ENCODE results near the gene NELL2. TPM values are rescaled to one million over a fixed set of nuclear protein-coding genes. Genes with fewer than 3 reads are reported as not detected.

NELL2 gene
- total and polyA plus RNA-seq, 2 donors (not counting 1 experiment from before 2014, with no cell fraction given), result 0.17 TPM; not detected in 1

DNA sequence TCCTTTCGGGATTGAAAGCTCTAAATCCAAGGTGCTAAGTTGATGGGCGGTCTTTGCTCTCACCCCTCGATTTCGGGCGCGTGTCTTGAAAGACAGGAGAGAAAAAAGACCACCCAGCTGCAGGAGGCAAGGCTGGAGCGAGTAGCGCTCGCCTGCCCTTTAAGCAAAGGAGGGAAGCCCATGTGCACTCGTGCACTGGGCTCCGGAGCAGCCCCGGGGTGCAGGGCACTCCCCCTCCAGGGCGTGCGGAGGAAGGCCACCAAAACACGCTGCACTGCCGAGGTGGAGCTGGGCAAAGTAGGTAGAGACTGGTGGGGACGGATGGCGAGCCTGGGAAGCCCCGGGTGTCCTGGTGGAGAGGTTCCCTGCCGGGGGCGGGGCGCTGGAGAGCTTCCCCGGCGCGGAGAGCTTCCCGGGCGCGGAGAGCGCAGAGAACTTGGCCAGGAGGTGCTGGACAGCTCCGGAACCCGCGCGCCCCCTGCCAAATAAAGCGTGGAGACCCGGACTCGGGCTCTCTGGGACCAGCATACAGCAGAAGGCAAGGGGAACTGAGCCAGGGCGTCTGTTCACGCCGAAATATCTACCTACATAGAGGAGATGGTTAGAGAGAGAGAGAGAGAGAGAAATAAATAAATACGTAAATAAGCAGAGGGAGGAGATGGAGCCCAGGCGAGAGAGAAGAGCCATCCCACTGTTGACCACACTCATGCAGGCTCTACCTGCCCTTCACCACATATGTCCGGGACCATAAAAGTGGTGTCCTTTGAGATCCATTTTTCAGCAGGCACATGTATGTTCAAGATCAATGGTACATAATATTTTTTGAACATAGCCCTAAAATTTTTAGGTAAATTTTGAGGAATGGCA, 662 bp upstream of the NELL2 start:
- Histone ChIP-seq H3K27me3 (ENCODE audit: control insufficient read depth, insufficient read depth, low read length) (peaks cover 13% of the 10 kb centered on the region), H3K4me2 (ENCODE audit: extremely low read depth, insufficient read depth, low read length) (peak overlapping the region; percentile 87), H4K20me1 (ENCODE audit: control insufficient read depth, extremely low read depth, insufficient read depth, low read length) (no peaks in the 10 kb centered on the region), H3K9ac (ENCODE audit: insufficient read depth, low read length) (no peak overlapping the region), H3K4me1 (ENCODE audit: control insufficient read depth, extremely low read depth, insufficient read depth, low read length) (no peaks in the 10 kb centered on the region), H3K4me3 (replicated peaks in 1 of 4; ENCODE audit: control extremely low read depth in 1 of 4, insufficient read depth in 1 of 4, low read depth in 3 of 4, low read length in 4 of 4) (peak overlapping the region; percentile 26 to 61 (median 40)), H3K27ac (ENCODE audit: insufficient read depth, low read length) (no peak overlapping the region), H3K36me3 (ENCODE audit: control insufficient read depth, insufficient read depth, low read length) (no peaks in the 10 kb centered on the region), H3K79me2 (ENCODE audit: control insufficient read depth, insufficient read depth, low read length) (no peaks in the 10 kb centered on the region), H2AFZ (ENCODE audit: low read length) (peak overlapping the region; percentile 46), H3K9me3 (ENCODE audit: control insufficient read depth, insufficient read depth, low read depth, low read length) (no peaks in the 10 kb centered on the region)
- peak; percentile 14 to 48 for DNase-seq (ENCODE audit: low read depth in 2 of 2)
- TF ChIP-seq EZH2 (IDR thresholded peaks at IDR 0.05; ENCODE audit: low read length, missing control alignments), result no peak
- TF ChIP-seq, protein P1, sequence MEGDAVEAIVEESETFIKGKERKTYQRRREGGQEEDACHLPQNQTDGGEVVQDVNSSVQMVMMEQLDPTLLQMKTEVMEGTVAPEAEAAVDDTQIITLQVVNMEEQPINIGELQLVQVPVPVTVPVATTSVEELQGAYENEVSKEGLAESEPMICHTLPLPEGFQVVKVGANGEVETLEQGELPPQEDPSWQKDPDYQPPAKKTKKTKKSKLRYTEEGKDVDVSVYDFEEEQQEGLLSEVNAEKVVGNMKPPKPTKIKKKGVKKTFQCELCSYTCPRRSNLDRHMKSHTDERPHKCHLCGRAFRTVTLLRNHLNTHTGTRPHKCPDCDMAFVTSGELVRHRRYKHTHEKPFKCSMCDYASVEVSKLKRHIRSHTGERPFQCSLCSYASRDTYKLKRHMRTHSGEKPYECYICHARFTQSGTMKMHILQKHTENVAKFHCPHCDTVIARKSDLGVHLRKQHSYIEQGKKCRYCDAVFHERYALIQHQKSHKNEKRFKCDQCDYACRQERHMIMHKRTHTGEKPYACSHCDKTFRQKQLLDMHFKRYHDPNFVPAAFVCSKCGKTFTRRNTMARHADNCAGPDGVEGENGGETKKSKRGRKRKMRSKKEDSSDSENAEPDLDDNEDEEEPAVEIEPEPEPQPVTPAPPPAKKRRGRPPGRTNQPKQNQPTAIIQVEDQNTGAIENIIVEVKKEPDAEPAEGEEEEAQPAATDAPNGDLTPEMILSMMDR (conservative IDR thresholded peaks at IDR 0.05 in 1 of 2, IDR thresholded peaks at IDR 0.05 in 1 of 2; ENCODE audit: low read depth in 1 of 2, low read length in 2 of 2), result peak in 1 of 2 donors; percentile 11

GRCh38 chr12:44875417-44875953, 630 bp downstream of the NELL2 start:
- TF ChIP-seq, protein P1 (conservative IDR thresholded peaks at IDR 0.05 in 1 of 2, IDR thresholded peaks at IDR 0.05 in 1 of 2; ENCODE audit: low read depth in 1 of 2, low read length in 2 of 2), result no peak
- TF ChIP-seq EZH2 (IDR thresholded peaks at IDR 0.05; ENCODE audit: low read length, missing control alignments), result peak; percentile 66
- H3K36me3 ChIP-seq (ENCODE audit: control insufficient read depth, insufficient read depth, low read length), result no peaks in the 10 kb centered on the region
- H3K9ac ChIP-seq (ENCODE audit: insufficient read depth, low read length), result no peak overlapping the region
- H3K79me2 ChIP-seq (ENCODE audit: control insufficient read depth, insufficient read depth, low read length), result no peaks in the 10 kb centered on the region
- peaks cover 13% of the 10 kb centered on the region for H3K27me3 ChIP-seq (ENCODE audit: control insufficient read depth, insufficient read depth, low read length)
- H3K4me3 ChIP-seq (replicated peaks in 1 of 4; ENCODE audit: control extremely low read depth in 1 of 4, insufficient read depth in 1 of 4, low read depth in 3 of 4, low read length in 4 of 4), result peak overlapping the region in 3 of 4 experiments; percentile 26 to 52 (median 49)
- H3K27ac ChIP-seq (ENCODE audit: insufficient read depth, low read length), result no peak overlapping the region
- peak in 1 of 2 donors; percentile 1 for DNase-seq (ENCODE audit: low read depth in 2 of 2)
- no peak overlapping the region for H2AFZ ChIP-seq (ENCODE audit: low read length)
- no peaks in the 10 kb centered on the region for H4K20me1 ChIP-seq (ENCODE audit: control insufficient read depth, extremely low read depth, insufficient read depth, low read length)
- H3K4me2 ChIP-seq (ENCODE audit: extremely low read depth, insufficient read depth, low read length), result peak overlapping the region; percentile 69
- no peaks in the 10 kb centered on the region for H3K9me3 ChIP-seq (ENCODE audit: control insufficient read depth, insufficient read depth, low read depth, low read length)
- no peaks in the 10 kb centered on the region for H3K4me1 ChIP-seq (ENCODE audit: control insufficient read depth, extremely low read depth, insufficient read depth, low read length)

GRCh38 chr12:44874981-44875416, 1.1 kb downstream of the NELL2 start:
- DNase-seq (ENCODE audit: low read depth in 2 of 2), result no peak
- peaks cover 13% of the 10 kb centered on the region for H3K27me3 ChIP-seq (ENCODE audit: control insufficient read depth, insufficient read depth, low read length)
- no peak overlapping the region for H3K27ac ChIP-seq (ENCODE audit: insufficient read depth, low read length)
- peak overlapping the region; percentile 69 for H3K4me2 ChIP-seq (ENCODE audit: extremely low read depth, insufficient read depth, low read length)
- no peaks in the 10 kb centered on the region for H3K4me1 ChIP-seq (ENCODE audit: control insufficient read depth, extremely low read depth, insufficient read depth, low read length)
- no peaks in the 10 kb centered on the region for H4K20me1 ChIP-seq (ENCODE audit: control insufficient read depth, extremely low read depth, insufficient read depth, low read length)
- H3K36me3 ChIP-seq (ENCODE audit: control insufficient read depth, insufficient read depth, low read length), result no peaks in the 10 kb centered on the region
- H3K9ac ChIP-seq (ENCODE audit: insufficient read depth, low read length), result no peak overlapping the region
- H2AFZ ChIP-seq (ENCODE audit: low read length), result no peak overlapping the region
- H3K9me3 ChIP-seq (ENCODE audit: control insufficient read depth, insufficient read depth, low read depth, low read length), result no peaks in the 10 kb centered on the region
- peak overlapping the region in 2 of 4 experiments; percentile 49 to 52 for H3K4me3 ChIP-seq (replicated peaks in 1 of 4; ENCODE audit: control extremely low read depth in 1 of 4, insufficient read depth in 1 of 4, low read depth in 3 of 4, low read length in 4 of 4)
- TF ChIP-seq, protein P1 (conservative IDR thresholded peaks at IDR 0.05 in 1 of 2, IDR thresholded peaks at IDR 0.05 in 1 of 2; ENCODE audit: low read depth in 1 of 2, low read length in 2 of 2), result no peak
- peak; percentile 6 for TF ChIP-seq EZH2 (IDR thresholded peaks at IDR 0.05; ENCODE audit: low read length, missing control alignments)
- no peaks in the 10 kb centered on the region for H3K79me2 ChIP-seq (ENCODE audit: control insufficient read depth, insufficient read depth, low read length)
